GM12891 (cell line): ENCODE data around the gene MRPL49.
"Not testable (repeated sequence)": the region's sequence is repeated elsewhere in the genome, so short reads cannot be mapped to it uniquely, and the experiment has no call there.

Source experiments
- DNase-seq: peaks from one replicate; pipeline ENCODE4 v3.0.0; 2011; ENCODE audit warnings: low spot score; ENCODE audit not compliant: insufficient read length
- FAIRE-seq: peaks from 2 replicates; lab custom pipeline; 2011; peaks lifted over from hg19 to GRCh38; lab: Jason Lieb, UNC
- PAX5 ChIP-seq: IDR thresholded peaks from 2 replicates; pipeline ENCODE4 v1.6.1; 2011; ENCODE audit warnings: low read length, moderate library complexity, mild to moderate bottlenecking; ENCODE audit not compliant: insufficient read depth, severe bottlenecking
- POLR2A ChIP-seq: IDR thresholded peaks from 2 replicates; pipeline ENCODE4 v1.6.1; 2011; ENCODE audit warnings: low read depth, low read length, control low read depth
- POLR2AphosphoS5 ChIP-seq: IDR thresholded peaks from 2 replicates; pipeline ENCODE4 v1.6.1; 2011; ENCODE audit warnings: low read depth, low read length, control low read depth
- POU2F2 ChIP-seq: IDR thresholded peaks from 2 replicates; pipeline ENCODE4 v1.6.1; 2011; ENCODE audit warnings: low read depth, mild to moderate bottlenecking, control low read depth, low read length, moderate library complexity
- SPI1 ChIP-seq: IDR thresholded peaks from 2 replicates; pipeline ENCODE4 v1.6.1; 2011; ENCODE audit warnings: low read depth, low read length, control low read depth
- TAF1 ChIP-seq: IDR thresholded peaks from 2 replicates; pipeline ENCODE4 v1.6.1; 2011; ENCODE audit warnings: low read depth, low read length, control low read depth

Gene MRPL49

DNA sequence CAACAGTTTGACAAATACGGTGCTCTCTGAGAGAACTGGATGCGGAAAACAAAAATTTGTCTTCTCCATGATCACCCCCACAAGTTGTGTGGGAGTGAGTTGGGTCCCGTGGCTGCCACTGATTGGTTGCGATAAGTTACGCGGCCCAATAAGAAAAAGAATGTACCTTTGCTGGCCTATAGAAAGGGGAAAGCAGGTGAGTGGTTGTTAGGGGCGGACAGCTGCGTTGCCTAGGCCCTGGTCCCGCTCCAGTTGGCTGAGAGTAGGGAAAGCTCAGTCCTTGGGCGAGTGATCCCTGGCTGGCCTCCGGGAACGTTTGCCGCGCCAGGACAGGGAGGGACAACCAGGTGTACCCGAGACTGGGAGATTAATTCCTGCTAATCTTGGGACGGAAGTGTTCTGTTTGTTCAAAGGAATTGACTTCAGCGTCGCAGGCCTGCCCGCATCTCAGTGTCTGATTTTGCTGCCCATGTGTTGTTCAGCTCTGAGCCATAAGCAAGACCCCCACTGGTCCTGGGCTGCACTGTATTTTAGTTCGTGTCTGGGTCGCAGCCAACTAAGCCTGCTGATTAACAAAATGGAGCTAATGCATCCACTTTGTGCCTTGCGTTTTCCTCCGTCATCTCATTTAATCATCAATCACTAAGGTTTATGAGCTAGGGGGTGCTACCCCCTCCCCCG lies 13.0 kb downstream of the MRPL49 start:
- DNase-seq (peak; percentile 82), FAIRE-seq (no peak)
- 0 out of 2 replicates have a peak, but pooled peaks have one; percentile 23 for TF ChIP-seq TAF1
- TF ChIP-seq SPI1: 0 out of 2 replicates have a peak, but pooled peaks have one; percentile 1
- TF ChIP-seq POLR2A: peak; percentile 58; the same call in 1 of the 2 replicates
- TF ChIP-seq POLR2AphosphoS5: peak; percentile 63
- TF ChIP-seq POU2F2: 0 out of 2 replicates have a peak, but pooled peaks have one; percentile 16
- TF ChIP-seq PAX5: no peak

DNA sequence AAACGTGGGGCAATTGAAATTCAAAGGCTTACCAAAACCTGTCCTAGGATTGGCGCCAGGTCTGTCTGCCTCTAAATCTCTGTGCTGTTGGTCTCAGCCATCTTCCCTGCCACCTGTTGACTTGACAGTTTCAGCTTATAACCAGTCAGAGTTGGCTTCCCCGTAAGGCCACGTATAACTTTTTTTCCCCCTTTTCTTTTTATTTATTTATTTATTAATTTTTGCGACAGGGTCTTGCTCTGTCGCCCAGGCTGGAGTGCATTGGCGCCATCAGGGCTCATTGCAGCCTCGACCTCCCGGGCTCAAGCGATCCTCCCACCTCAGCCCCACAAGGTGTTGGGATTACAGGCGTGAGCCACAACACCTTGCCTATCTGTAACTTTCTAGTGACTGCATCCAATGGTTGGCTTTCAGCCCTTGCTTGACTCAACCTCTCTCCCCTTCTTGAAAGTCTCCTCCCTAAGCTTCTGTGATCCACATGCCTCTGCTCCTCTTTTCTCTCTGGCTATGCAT lies 13.6 kb downstream of the MRPL49 start:
- FAIRE-seq: peak; percentile 20

GRCh38 chr11:65136515-65137096 lies 14.5 kb downstream of the MRPL49 start:
- DNase-seq: no peak
- FAIRE-seq: no peak
- TF ChIP-seq POLR2A: no peak
- TF ChIP-seq POU2F2: no peak
- no peak for TF ChIP-seq TAF1
- TF ChIP-seq SPI1: no peak

More for the DNA sequence above, 13.6 kb downstream of the MRPL49 start:
- TF ChIP-seq POU2F2 (no peak), PAX5 (no peak), TAF1 (no peak)
- DNase-seq: no peak

DNA sequence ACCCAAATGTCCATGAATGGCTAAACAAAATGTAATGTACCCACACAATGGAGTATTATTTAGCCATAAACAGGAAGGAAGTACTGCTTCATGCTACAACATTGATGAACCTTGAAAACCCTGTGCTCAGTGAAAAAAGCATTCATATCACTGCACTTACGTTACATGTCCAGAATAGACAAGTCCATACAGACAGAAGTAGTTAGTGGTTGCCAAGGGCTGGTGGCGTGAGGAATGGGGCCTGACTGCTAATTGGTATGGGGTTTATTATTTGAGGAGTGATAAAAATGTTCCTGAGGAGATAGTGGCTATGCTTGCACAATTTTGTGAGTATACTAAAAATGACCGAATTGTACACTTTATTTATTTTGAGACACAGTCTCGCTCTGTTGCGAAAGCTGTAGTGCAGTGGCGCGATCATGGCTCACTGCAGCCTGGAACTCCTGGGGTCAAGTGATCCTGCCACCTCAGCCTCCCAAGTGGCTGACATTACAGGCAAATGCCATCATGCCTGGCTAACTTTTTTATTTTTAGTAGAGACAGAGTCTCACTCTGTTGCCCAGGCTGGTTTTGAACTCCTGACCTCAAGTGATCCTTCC lies 19.9 kb downstream of the MRPL49 start:
- FAIRE-seq (peak; percentile 83), DNase-seq (no peak)
- TF ChIP-seq POLR2A (no peak), POLR2AphosphoS5 (no peak), SPI1 (no peak), PAX5 (no peak), POU2F2 (no peak), TAF1 (no peak)

DNA sequence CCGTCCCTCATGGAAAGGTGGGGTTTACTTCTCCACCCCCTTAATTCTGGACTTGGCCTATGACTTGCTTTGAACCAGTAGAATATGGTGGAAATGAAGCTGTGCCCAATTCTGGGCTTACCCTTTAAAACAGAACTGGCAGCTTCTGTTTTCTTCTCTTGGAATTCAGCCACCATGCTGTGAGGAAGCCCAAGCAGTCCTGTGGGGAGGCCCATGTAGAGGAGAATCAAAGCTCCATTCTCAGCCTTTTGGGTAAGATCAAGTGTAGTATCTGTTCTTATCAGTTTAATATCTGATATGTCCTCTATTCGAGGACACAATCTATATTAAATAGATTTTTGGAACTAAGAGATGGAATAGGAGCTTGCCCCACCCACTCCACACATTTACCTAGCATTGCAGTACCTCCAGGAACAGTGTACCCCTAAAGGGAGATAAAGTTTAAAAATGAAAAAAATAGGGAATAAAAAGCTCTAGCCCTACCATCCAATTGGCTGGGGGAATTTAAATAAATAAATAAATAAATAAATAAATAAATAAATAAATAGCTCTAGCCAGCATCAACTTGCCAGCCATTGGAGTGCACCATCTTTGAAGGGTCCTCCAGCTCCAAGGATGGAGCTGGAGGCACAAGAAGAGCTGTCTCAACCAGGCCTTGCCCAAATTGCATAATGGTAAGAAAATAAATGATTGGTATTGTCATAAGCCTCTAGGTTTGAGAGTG lies 25.4 kb downstream of the MRPL49 start:
- DNase-seq (no peak), FAIRE-seq (no peak)
- TF ChIP-seq SPI1 (no peak), POU2F2 (no peak), TAF1 (no peak), POLR2AphosphoS5 (no peak), POLR2A (no peak), PAX5 (no peak)

GRCh38 chr11:65148657-65149056 lies 26.5 kb downstream of the MRPL49 start:
- no peak for TF ChIP-seq POU2F2
- no peak for DNase-seq
- no peak for FAIRE-seq

GRCh38 chr11:65150131-65150508 lies 28.0 kb downstream of the MRPL49 start:
- not testable (repeated sequence) for FAIRE-seq, DNase-seq

GRCh38 chr11:65150509-65151299 lies 28.6 kb downstream of the MRPL49 start:
- TF ChIP-seq POU2F2 (no peak), TAF1 (no peak), SPI1 (peak; percentile 12; the same call in 1 of the 2 replicates), POLR2A (no peak), PAX5 (no peak), POLR2AphosphoS5 (no peak)
- no peak for DNase-seq

GRCh38 chr11:65151331-65151899 lies 29.3 kb downstream of the MRPL49 start:
- TF ChIP-seq POLR2A: no peak
- TF ChIP-seq SPI1: no peak
- no peak for FAIRE-seq
- DNase-seq: no peak

More at GRCh38 chr11:65150509-65151299, 28.6 kb downstream of the MRPL49 start:
- FAIRE-seq: peak; percentile 66
